ENCODE measurements around the gene CHST2. TPM values are rescaled to one million over a fixed set of nuclear protein-coding genes. Genes with fewer than 3 reads are reported as not detected.
"Not testable (repeated sequence)": the region's sequence is repeated elsewhere in the genome, so short reads cannot be mapped to it uniquely, and the experiment has no call there.

Gene CHST2
- total and polyA plus RNA-seq, 9 donors, result 1.2 to 8.0 (median 5.6) TPM

DNA sequence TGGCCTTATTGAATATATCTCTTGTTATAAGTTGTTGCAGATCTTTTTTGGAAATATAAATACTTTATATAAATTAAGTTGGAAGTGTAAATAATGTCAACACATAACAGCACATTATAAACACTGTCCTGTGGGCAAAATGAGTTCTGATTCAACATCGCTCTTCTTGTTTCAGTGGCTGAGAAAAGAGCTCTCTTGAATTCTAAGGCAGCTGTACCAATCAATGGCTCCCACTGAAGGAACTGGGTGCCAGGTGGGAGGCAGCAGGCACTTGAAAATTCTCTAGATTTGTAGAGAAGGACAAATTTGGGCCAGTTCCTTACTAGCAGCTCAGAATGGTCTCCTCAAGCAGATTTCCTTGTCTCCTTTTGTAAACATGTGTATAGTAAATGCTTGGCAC is 45.6 kb downstream of the CHST2 start:
- no peak for DNase-seq
- H3K27ac ChIP-seq, result no peak overlapping the region
- no peaks in the 10 kb centered on the region for H3K9me3 ChIP-seq
- intact Hi-C loops (cut with DNase I), result no loop called here
- no peak overlapping the region for H3K4me3 ChIP-seq
- 96 to 100% (median 97%) methylated on average over 1 of the region's 1 CpG for WGBS, 3 donors
- TF ChIP-seq EP300 (IDR thresholded peaks at IDR 0.05) (no peak), POLR2A (IDR thresholded peaks at IDR 0.05) (no peak)
- TF ChIP-seq, protein P1, sequence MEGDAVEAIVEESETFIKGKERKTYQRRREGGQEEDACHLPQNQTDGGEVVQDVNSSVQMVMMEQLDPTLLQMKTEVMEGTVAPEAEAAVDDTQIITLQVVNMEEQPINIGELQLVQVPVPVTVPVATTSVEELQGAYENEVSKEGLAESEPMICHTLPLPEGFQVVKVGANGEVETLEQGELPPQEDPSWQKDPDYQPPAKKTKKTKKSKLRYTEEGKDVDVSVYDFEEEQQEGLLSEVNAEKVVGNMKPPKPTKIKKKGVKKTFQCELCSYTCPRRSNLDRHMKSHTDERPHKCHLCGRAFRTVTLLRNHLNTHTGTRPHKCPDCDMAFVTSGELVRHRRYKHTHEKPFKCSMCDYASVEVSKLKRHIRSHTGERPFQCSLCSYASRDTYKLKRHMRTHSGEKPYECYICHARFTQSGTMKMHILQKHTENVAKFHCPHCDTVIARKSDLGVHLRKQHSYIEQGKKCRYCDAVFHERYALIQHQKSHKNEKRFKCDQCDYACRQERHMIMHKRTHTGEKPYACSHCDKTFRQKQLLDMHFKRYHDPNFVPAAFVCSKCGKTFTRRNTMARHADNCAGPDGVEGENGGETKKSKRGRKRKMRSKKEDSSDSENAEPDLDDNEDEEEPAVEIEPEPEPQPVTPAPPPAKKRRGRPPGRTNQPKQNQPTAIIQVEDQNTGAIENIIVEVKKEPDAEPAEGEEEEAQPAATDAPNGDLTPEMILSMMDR (IDR thresholded peaks at IDR 0.05), result no peak
- no peaks in the 10 kb centered on the region for H3K36me3 ChIP-seq
- H3K4me1 ChIP-seq (ENCODE audit: insufficient read depth), result no peaks in the 10 kb centered on the region
- no peaks in the 10 kb centered on the region for H3K27me3 ChIP-seq

DNA sequence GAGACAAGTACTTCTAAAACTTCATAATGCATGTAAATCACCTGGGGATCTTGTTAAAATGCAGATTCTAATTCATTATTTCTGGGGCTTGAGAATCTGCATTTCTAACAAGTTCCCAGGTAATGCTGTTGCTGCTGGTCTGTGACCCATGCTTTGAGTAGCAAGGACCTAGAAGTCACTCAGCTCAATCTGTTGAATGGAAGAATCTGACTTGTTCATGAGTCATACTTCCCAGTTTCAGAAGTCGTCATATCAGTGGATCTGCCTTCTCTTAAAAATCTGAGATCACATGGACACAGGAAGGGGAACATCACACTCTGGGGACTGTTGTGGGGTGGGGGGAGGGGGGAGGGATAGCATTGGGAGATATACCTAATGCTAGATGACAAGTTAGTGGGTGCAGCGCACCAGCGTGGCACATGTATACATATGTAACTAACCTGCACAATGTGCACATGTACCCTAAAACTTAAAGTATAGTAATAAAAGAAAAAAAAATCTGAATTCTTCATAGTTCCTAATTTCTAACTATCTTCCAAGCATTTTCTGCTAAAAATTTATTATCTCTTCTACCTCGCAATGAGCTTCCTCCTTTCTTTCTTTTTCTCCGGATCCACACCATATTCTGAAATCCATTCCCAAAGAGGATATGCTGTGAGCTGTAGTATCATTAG is 46.2 kb downstream of the CHST2 start:
- DNase-seq; H3K4me3 ChIP-seq; H3K27ac ChIP-seq; H3K36me3 ChIP-seq; H3K9me3 ChIP-seq; H3K27me3 ChIP-seq; H3K4me1 ChIP-seq (ENCODE audit: insufficient read depth); intact Hi-C loops (cut with DNase I): not testable (repeated sequence)
- WGBS, 3 donors, result 85 to 92% (median 92%) methylated on average over 4 to 5 of the region's 5 CpGs

DNA sequence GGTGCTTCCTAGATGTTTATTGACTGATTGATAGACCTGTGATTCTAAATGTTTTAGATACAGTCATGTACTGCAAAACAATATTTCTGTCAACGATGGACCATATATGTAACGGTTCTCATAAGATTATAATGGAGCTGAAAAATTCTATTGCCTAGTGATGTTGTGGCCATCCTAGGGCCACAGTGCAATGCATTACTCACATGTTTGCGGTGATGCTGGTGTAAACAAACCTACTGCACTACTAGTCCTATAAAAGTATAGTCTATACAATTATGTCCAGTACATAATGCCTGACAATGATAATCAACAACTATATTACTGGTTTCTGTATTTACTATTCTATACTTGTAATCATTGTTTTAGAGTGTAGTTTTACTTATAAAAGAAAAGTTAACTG is 46.8 kb downstream of the CHST2 start:
- WGBS, 3 donors, result 93 to 97% (median 94%) methylated on average over 3 of the region's 3 CpGs
- Histone ChIP-seq H3K4me1 (ENCODE audit: insufficient read depth) (peaks cover 5% of the 10 kb centered on the region), H3K4me3 (no peak overlapping the region), H3K27ac (no peak overlapping the region), H3K9me3 (no peaks in the 10 kb centered on the region), H3K27me3 (no peaks in the 10 kb centered on the region), H3K36me3 (no peaks in the 10 kb centered on the region)
- intact Hi-C loops (cut with DNase I), result no loop called here
- DNase-seq, result no peak
- TF ChIP-seq EP300 (IDR thresholded peaks at IDR 0.05) (no peak), POLR2A (IDR thresholded peaks at IDR 0.05) (no peak)
- TF ChIP-seq, protein P1 (IDR thresholded peaks at IDR 0.05), result no peak

DNA sequence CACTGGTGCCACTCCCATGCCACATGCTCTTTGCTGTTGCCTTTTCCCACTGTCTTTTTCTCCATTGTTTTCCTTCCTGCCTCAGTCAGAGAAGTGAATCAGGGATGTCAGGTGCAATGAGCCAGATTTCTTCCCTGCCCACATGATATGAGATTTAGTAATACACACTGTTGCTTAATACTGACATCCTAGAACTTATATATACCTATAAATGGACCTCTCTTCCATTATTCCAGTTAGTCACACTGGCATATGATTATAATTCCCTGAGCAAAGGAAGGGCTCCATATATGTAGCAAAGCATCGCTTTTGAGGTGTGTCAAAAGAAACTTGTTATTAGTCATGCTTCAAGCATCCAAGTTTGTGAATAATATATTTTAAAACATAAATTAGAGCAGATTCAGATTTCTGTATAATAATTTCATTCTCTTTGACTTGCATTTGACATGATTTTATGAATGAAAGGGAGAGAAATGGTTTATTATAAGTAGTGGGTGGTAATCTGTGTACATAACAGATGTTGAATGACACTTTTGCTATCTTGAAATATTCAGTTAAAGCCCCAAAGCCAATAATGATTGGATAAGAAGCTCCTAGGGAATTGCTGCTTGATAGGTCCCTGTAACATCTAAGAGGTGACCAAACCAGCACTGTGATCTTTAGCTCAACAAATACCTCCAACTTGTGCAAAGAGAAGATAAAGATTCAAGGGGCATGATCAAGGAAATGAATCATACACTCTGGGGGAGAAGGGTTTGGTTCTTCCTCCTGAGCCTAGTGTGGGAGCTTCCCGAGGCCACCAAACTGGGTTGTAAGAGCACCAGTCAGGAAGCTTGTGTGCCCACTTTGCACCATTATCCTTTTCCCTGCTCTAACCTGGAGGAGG is 48.6 kb downstream of the CHST2 start:
- WGBS, 3 donors, result 88 to 96% (median 92%) methylated on average over 2 of the region's 2 CpGs
- Histone ChIP-seq H3K9me3 (no peaks in the 10 kb centered on the region), H3K27me3 (no peaks in the 10 kb centered on the region), H3K4me3 (no peak overlapping the region), H3K36me3 (no peaks in the 10 kb centered on the region), H3K4me1 (ENCODE audit: insufficient read depth) (peaks cover 7% of the 10 kb centered on the region), H3K27ac (no peak overlapping the region)
- TF ChIP-seq, protein P1 (IDR thresholded peaks at IDR 0.05), result no peak
- TF ChIP-seq EP300 (IDR thresholded peaks at IDR 0.05) (no peak), POLR2A (IDR thresholded peaks at IDR 0.05) (no peak)
- DNase-seq, result no peak
- intact Hi-C loops (cut with DNase I), result no loop called here

DNA sequence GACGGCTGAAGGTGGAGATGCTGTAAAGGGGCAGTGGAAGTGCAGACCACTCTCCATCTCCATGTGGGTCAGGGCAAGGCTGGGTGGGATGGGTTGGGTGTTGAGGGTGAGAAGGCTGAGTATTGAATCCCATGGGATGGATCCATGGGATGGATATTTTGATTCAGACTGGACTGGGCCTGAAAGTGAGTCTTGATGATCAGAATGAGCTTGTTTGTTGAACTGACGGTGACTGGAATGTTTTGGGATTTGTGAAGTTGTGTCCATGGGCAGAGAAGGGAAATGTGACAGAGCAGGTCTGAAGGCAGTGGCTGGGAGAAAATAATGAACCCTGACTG is 49.3 kb downstream of the CHST2 start:
- 98 to 99% (median 98%) methylated on average over 2 of the region's 2 CpGs for WGBS, 3 donors
- H3K36me3 ChIP-seq, result no peaks in the 10 kb centered on the region
- H3K27ac ChIP-seq, result no peak overlapping the region
- H3K4me1 ChIP-seq (ENCODE audit: insufficient read depth), result peaks cover 7% of the 10 kb centered on the region
- no peak for DNase-seq
- intact Hi-C loops (cut with DNase I), result no loop called here
- TF ChIP-seq, protein P1 (IDR thresholded peaks at IDR 0.05), result no peak
- no peaks in the 10 kb centered on the region for H3K9me3 ChIP-seq
- no peak overlapping the region for H3K4me3 ChIP-seq
- no peaks in the 10 kb centered on the region for H3K27me3 ChIP-seq

Data from ovary (tissue), 9 donors.